Adipocyte (in vitro differentiated cells): Measurements from ENCODE around the gene LTBP4.
A peak's percentile ranks its signal among the peaks of the same experiment; 100 is the strongest.

Source experiments
- DNase-seq: peaks from one replicate; pipeline ENCODE4 v3.0.0-alpha.2; 2015; ENCODE audit warnings: low read depth
- H3K27me3 ChIP-seq: replicated peaks from 2 replicates; pipeline ENCODE4 v1.7.0; 2013; ENCODE audit warnings: mild to moderate bottlenecking, low read length, moderate library complexity; ENCODE audit not compliant: control insufficient read depth, insufficient read depth
- H3K36me3 ChIP-seq: 2 replicates; pipeline ENCODE4 v1.7.0; 2013; ENCODE audit warnings: low read length, mild to moderate bottlenecking, moderate library complexity; ENCODE audit not compliant: control insufficient read depth, insufficient read depth, severe bottlenecking
- H3K4me1 ChIP-seq: 2 replicates; pipeline ENCODE4 v1.7.0; 2013; ENCODE audit warnings: mild to moderate bottlenecking, low read length, moderate library complexity; ENCODE audit not compliant: control insufficient read depth, insufficient read depth
- H3K4me3 ChIP-seq: 2 replicates; pipeline ENCODE4 v1.7.0; 2013; ENCODE audit warnings: mild to moderate bottlenecking, low read length, moderate library complexity
- H3K9ac ChIP-seq: 2 replicates; pipeline ENCODE4 v1.7.0; 2013; ENCODE audit warnings: mild to moderate bottlenecking, low read length, moderate library complexity
- H3K9me3 ChIP-seq: 2 replicates; pipeline ENCODE4 v1.7.0; 2013; ENCODE audit warnings: mild to moderate bottlenecking, low read length, moderate library complexity; ENCODE audit not compliant: control insufficient read depth

Gene LTBP4

GRCh38 chr19:40663695-40664692 lies 62.8 kb downstream of the LTBP4 start:
- peak; percentile 52 for DNase-seq
- H3K9me3 ChIP-seq, result no peaks in the 10 kb centered on the region
- peak overlapping the region; percentile 55 for H3K9ac ChIP-seq
- peak overlapping the region; percentile 83 for H3K4me3 ChIP-seq
- peaks cover 20% of the 10 kb centered on the region for H3K4me1 ChIP-seq
- peaks cover 24% of the 10 kb centered on the region for H3K36me3 ChIP-seq
- no peaks in the 10 kb centered on the region for H3K27me3 ChIP-seq

GRCh38 chr19:40666803-40667438 lies 65.8 kb downstream of the LTBP4 start:
- Histone ChIP-seq H3K4me3 (no peak overlapping the region), H3K27me3 (no peaks in the 10 kb centered on the region), H3K4me1 (peaks cover 11% of the 10 kb centered on the region), H3K36me3 (peaks cover 53% of the 10 kb centered on the region), H3K9me3 (no peaks in the 10 kb centered on the region), H3K9ac (no peak overlapping the region)
- no peak for DNase-seq

- H3K9me3 ChIP-seq, result no peaks in the 10 kb centered on the region
- no peaks in the 10 kb centered on the region for H3K27me3 ChIP-seq
- H3K4me1 ChIP-seq, result peaks cover 8% of the 10 kb centered on the region
- peaks cover 60% of the 10 kb centered on the region for H3K36me3 ChIP-seq
- DNase-seq, result no peak
- no peak overlapping the region for H3K9ac ChIP-seq
- H3K4me3 ChIP-seq, result no peak overlapping the region
These were observed 66.4 kb downstream of the LTBP4 start for GRCh38 chr19:40667602-40668001.

GRCh38 chr19:40668991-40669614 lies 67.9 kb downstream of the LTBP4 start:
- Histone ChIP-seq H3K27me3 (no peaks in the 10 kb centered on the region), H3K4me1 (no peaks in the 10 kb centered on the region), H3K9me3 (no peaks in the 10 kb centered on the region), H3K36me3 (peaks cover 75% of the 10 kb centered on the region), H3K9ac (no peak overlapping the region), H3K4me3 (no peak overlapping the region)
- no peak for DNase-seq

GRCh38 chr19:40671404-40671803 lies 70.2 kb downstream of the LTBP4 start:
- Histone ChIP-seq H3K9me3 (no peaks in the 10 kb centered on the region), H3K27me3 (no peaks in the 10 kb centered on the region), H3K4me3 (no peak overlapping the region), H3K9ac (no peak overlapping the region), H3K4me1 (no peaks in the 10 kb centered on the region), H3K36me3 (peaks cover 97% of the 10 kb centered on the region)
- DNase-seq, result no peak

GRCh38 chr19:40672038-40672437 lies 70.9 kb downstream of the LTBP4 start:
- no peak overlapping the region for H3K4me3 ChIP-seq
- H3K4me1 ChIP-seq, result no peaks in the 10 kb centered on the region
- peaks cover 99% of the 10 kb centered on the region for H3K36me3 ChIP-seq
- H3K9me3 ChIP-seq, result no peaks in the 10 kb centered on the region
- no peak overlapping the region for H3K9ac ChIP-seq
- no peak for DNase-seq
- H3K27me3 ChIP-seq, result no peaks in the 10 kb centered on the region

GRCh38 chr19:40672573-40673299 lies 71.6 kb downstream of the LTBP4 start:
- DNase-seq, result no peak
- Histone ChIP-seq H3K4me1 (no peaks in the 10 kb centered on the region), H3K9ac (no peak overlapping the region), H3K4me3 (no peak overlapping the region), H3K27me3 (no peaks in the 10 kb centered on the region), H3K9me3 (no peaks in the 10 kb centered on the region), H3K36me3 (peaks cover 99% of the 10 kb centered on the region)

- no peak for DNase-seq
- no peaks in the 10 kb centered on the region for H3K9me3 ChIP-seq
- no peak overlapping the region for H3K9ac ChIP-seq
- H3K4me1 ChIP-seq, result no peaks in the 10 kb centered on the region
- H3K36me3 ChIP-seq, result peaks cover 99% of the 10 kb centered on the region
- no peak overlapping the region for H3K4me3 ChIP-seq
- H3K27me3 ChIP-seq, result no peaks in the 10 kb centered on the region
These were observed 72.2 kb downstream of the LTBP4 start for GRCh38 chr19:40673397-40673796.

GRCh38 chr19:40674291-40674690 lies 73.1 kb downstream of the LTBP4 start:
- H3K9ac ChIP-seq, result no peak overlapping the region
- no peak overlapping the region for H3K4me3 ChIP-seq
- DNase-seq, result peak; percentile 73
- H3K27me3 ChIP-seq, result no peaks in the 10 kb centered on the region
- peaks cover 98% of the 10 kb centered on the region for H3K36me3 ChIP-seq
- no peaks in the 10 kb centered on the region for H3K9me3 ChIP-seq
- no peaks in the 10 kb centered on the region for H3K4me1 ChIP-seq

- no peaks in the 10 kb centered on the region for H3K9me3 ChIP-seq
- H3K4me1 ChIP-seq, result no peaks in the 10 kb centered on the region
- no peak overlapping the region for H3K9ac ChIP-seq
- no peak overlapping the region for H3K4me3 ChIP-seq
- no peak for DNase-seq
- H3K36me3 ChIP-seq, result peaks cover 96% of the 10 kb centered on the region
- H3K27me3 ChIP-seq, result no peaks in the 10 kb centered on the region
These were observed 76.0 kb downstream of the LTBP4 start for GRCh38 chr19:40677156-40677555.
